HepG2 (cell line): ENCODE results near the gene GNB1. TPM values are rescaled to one million over a fixed set of nuclear protein-coding genes. Genes with fewer than 3 reads are reported as not detected.

Experiments used
- AFF4 ChIP-seq: sonication (generic); formaldehyde crosslinking; IDR thresholded peaks from 2 replicates; pipeline ENCODE4 v1.4.0; 2020; ENCODE audit warnings: missing genetic modification reagents
- BCL3 ChIP-seq: sonication (generic); formaldehyde crosslinking; IDR thresholded peaks from 2 replicates; pipeline ENCODE4 v1.5.1; 2020; ENCODE audit warnings: mild to moderate bottlenecking, missing genetic modification reagents, moderate library complexity
- CCDC6 ChIP-seq: sonication (generic); formaldehyde crosslinking; IDR thresholded peaks from 2 replicates; pipeline ENCODE4 v1.8.1; 2022; ENCODE audit warnings: mild to moderate bottlenecking, missing genetic modification reagents, moderate library complexity
- CREB3 ChIP-seq: sonication (generic); formaldehyde crosslinking; IDR thresholded peaks from 2 replicates; pipeline ENCODE4 v1.5.0; 2020; ENCODE audit warnings: missing genetic modification reagents
- HDAC1 ChIP-seq: sonication (generic); formaldehyde crosslinking; IDR thresholded peaks from 2 replicates; pipeline ENCODE4 v1.5.1; 2020; ENCODE audit warnings: mild to moderate bottlenecking, missing genetic modification reagents
- HOXD1 ChIP-seq: sonication (generic); formaldehyde crosslinking; IDR thresholded peaks from 2 replicates; pipeline ENCODE4 v1.5.0; 2020; ENCODE audit warnings: missing genetic modification reagents
- JUNB ChIP-seq: sonication (generic); formaldehyde crosslinking; IDR thresholded peaks from 2 replicates; pipeline ENCODE4 v1.8.0; 2022; ENCODE audit warnings: missing genetic modification reagents, mild to moderate bottlenecking, borderline replicate concordance
- MNT ChIP-seq: fragments of 450-650 bp; IDR thresholded peaks from 2 replicates; pipeline ENCODE4 v1.6.1; 2016
- NPAS2 ChIP-seq: sonication (generic); formaldehyde crosslinking; IDR thresholded peaks from 2 replicates; pipeline ENCODE4 v1.8.0; 2022; ENCODE audit warnings: mild to moderate bottlenecking, missing genetic modification reagents, borderline replicate concordance
- POLR2AphosphoS5 ChIP-seq: IDR thresholded peaks from 2 replicates; pipeline ENCODE4 v1.6.1; 2012; ENCODE audit warnings: low read depth, low read length
- PRDM4 ChIP-seq: sonication (generic); formaldehyde crosslinking; IDR thresholded peaks from 2 replicates; pipeline ENCODE4 v1.9.0; 2021; ENCODE audit warnings: missing genetic modification reagents, borderline replicate concordance
- STAT6 ChIP-seq: sonication (generic); formaldehyde crosslinking; IDR thresholded peaks from 2 replicates; pipeline ENCODE4 v1.4.0; 2020; ENCODE audit warnings: missing genetic modification reagents, mild to moderate bottlenecking, borderline replicate concordance
- ZNF207 ChIP-seq: fragments of 450-650 bp; IDR thresholded peaks from 2 replicates; pipeline ENCODE4 v1.6.1; 2016; ENCODE audit warnings: antibody characterized with exemption, borderline replicate concordance
- ZNF431 ChIP-seq: sonication (generic); formaldehyde crosslinking; IDR thresholded peaks from 2 replicates; pipeline ENCODE4 v1.9.0; 2022; ENCODE audit warnings: missing genetic modification reagents, low read depth, mild to moderate bottlenecking, borderline replicate concordance
- ZNF44 ChIP-seq: sonication (generic); formaldehyde crosslinking; IDR thresholded peaks from 2 replicates; pipeline ENCODE4 v1.5.1; 2020; ENCODE audit warnings: mild to moderate bottlenecking, missing genetic modification reagents
- polyA plus RNA-seq, 8 experiments: library from polyadenylated mRNA; depleted of rRNA in 3 of 8; stranded (reverse) in 7 of 8; unstranded in 1 of 8; fragments of >200 nt; fragmentation: Illumina TruSeq in 4 of 8; extraction: Trizol in 4 of 8; gene quantifications; 2 replicates each; pipeline versions ENCODE4 v1.2.1 to v1.2.3, GENCODE V29; 2011 to 2016; ENCODE audit warnings: low read depth in 4 of 8, missing spikeins in 1 of 8, mixed read lengths in 1 of 8; ENCODE audit not compliant: insufficient read depth in 1 of 8
- total RNA-seq, 5 experiments: library from RNA; depleted of rRNA; stranded (reverse); fragments of >200 nt; fragmentation: Illumina TruSeq; extraction: Trizol; gene quantifications; 2 replicates each; pipeline ENCODE4 v1.2.3, GENCODE V29; 2016; ENCODE audit warnings: low read depth in 1 of 5

Gene GNB1
- total and polyA plus RNA-seq, 2 of the 13 experiments (the other 11 are each of a cell fraction or from before 2014, with no cell fraction given), result 66.2 to 327 TPM

GRCh38 chr1:1778663-1779319 lies 112.1 kb downstream of the GNB1 start (continued):
- TF ChIP-seq MNT (peak; percentile 32; the same call in 1 of the 2 replicates), CREB3 (CRISPR knock-in tag) (0 out of 2 replicates have a peak, but pooled peaks have one; percentile 53), STAT6 (CRISPR knock-in tag) (peak; percentile 79; the same call in 1 of the 2 replicates), POLR2AphosphoS5 (no peak), AFF4 (CRISPR knock-in tag) (no peak), CCDC6 (peak; percentile 30; the same call in 1 of the 2 replicates), HOXD1 (CRISPR knock-in tag) (no peak), ZNF207 (no peak), ZNF44 (CRISPR knock-in tag) (peak; percentile 80; the same call in 1 of the 2 replicates), PRDM4 (no peak), JUNB (no peak), BCL3 (CRISPR knock-in tag) (peak; percentile 59; the same call in 1 of the 2 replicates), ZNF431 (CRISPR knock-in tag) (peak; percentile 5; the same call in 1 of the 2 replicates), HDAC1 (CRISPR knock-in tag) (peak; percentile 78; the same call in 1 of the 2 replicates), NPAS2 (CRISPR knock-in tag) (0 out of 2 replicates have a peak, but pooled peaks have one; percentile 47)
